HepG2 (cell line): ENCODE measurements around the gene GINS2. TPM values are rescaled to one million over a fixed set of nuclear protein-coding genes. Genes with fewer than 3 reads are reported as not detected.

Source experiments
- ARID3A ChIP-seq: IDR thresholded peaks from 2 replicates; pipeline ENCODE4 v1.6.1; 2012; ENCODE audit warnings: low read depth, low read length, improper control_type of control experiment
- CREB1 ChIP-seq, 2 experiments: fragments of 450-650 bp in 1 of 2; IDR thresholded peaks; 2 replicates each; pipeline ENCODE4 v1.6.1; 2016 to 2017; ENCODE audit warnings: control low read depth in 1 of 2, mild to moderate bottlenecking in 1 of 2, missing compliant biosample characterization in 1 of 2, missing genetic modification characterization in 1 of 2
- DNMT1 ChIP-seq: sonication (generic); formaldehyde crosslinking; IDR thresholded peaks from 2 replicates; pipeline ENCODE4 v1.5.1; 2020; ENCODE audit warnings: mild to moderate bottlenecking, missing genetic modification reagents
- E2F5 ChIP-seq: sonication (generic); formaldehyde crosslinking; conservative IDR thresholded peaks from 2 replicates; pipeline ENCODE4 v1.4.0; 2020; ENCODE audit warnings: missing genetic modification reagents
- EZH2 ChIP-seq: conservative IDR thresholded peaks from 2 replicates; pipeline ENCODE4 v1.6.1; 2012; ENCODE audit warnings: mild to moderate bottlenecking, low read depth, low read length, moderate library complexity
- FOXP1 ChIP-seq, 2 experiments: fragments of 450-650 bp in 1 of 2; IDR thresholded peaks; 2 replicates each; pipeline ENCODE4 v1.6.1; 2017 to 2018; ENCODE audit warnings: antibody characterized with exemption in 1 of 2
- GTF3A ChIP-seq: sonication (generic); formaldehyde crosslinking; conservative IDR thresholded peaks from 2 replicates; pipeline ENCODE4 v1.4.0; 2020; ENCODE audit warnings: mild to moderate bottlenecking, missing genetic modification reagents
- HNRNPL ChIP-seq: fragments of 200-400 bp; formaldehyde crosslinking; IDR thresholded peaks from 2 replicates; pipeline ENCODE4 v1.6.1; 2017; ENCODE audit warnings: mild to moderate bottlenecking, low read depth, low read length
- KAT7 ChIP-seq: IDR thresholded peaks from 2 replicates; pipeline ENCODE4 v1.6.1; 2018; ENCODE audit warnings: borderline replicate concordance, missing compliant biosample characterization
- MAF1 ChIP-seq: sonication (generic); formaldehyde crosslinking; IDR thresholded peaks from 2 replicates; pipeline ENCODE4 v1.5.0; 2020; ENCODE audit warnings: missing genetic modification reagents, borderline replicate concordance
- MTF1 ChIP-seq: sonication (generic); formaldehyde crosslinking; IDR thresholded peaks from 2 replicates; pipeline ENCODE4 v1.5.0; 2020; ENCODE audit warnings: missing genetic modification reagents
- MYNN ChIP-seq: sonication (generic); formaldehyde crosslinking; IDR thresholded peaks from 2 replicates; pipeline ENCODE4 v1.4.0; 2020; ENCODE audit warnings: mild to moderate bottlenecking, low read depth, missing genetic modification reagents
- NR2C2 ChIP-seq: sonication (generic); formaldehyde crosslinking; IDR thresholded peaks from 2 replicates; pipeline ENCODE4 v1.4.0; 2020; ENCODE audit warnings: missing genetic modification reagents, mild to moderate bottlenecking, moderate library complexity, borderline replicate concordance
- PHF8 ChIP-seq: sonication (generic); formaldehyde crosslinking; IDR thresholded peaks from 2 replicates; pipeline ENCODE4 v1.5.0; 2020; ENCODE audit warnings: missing genetic modification reagents
- RFX3 ChIP-seq: IDR thresholded peaks from 2 replicates; pipeline ENCODE4 v1.6.1; 2016; ENCODE audit warnings: missing biosample characterization, missing genetic modification reagents
- THAP11 ChIP-seq: IDR thresholded peaks from 2 replicates; pipeline ENCODE4 v1.6.1; 2016; ENCODE audit warnings: missing biosample characterization, missing genetic modification reagents
- ZKSCAN5 ChIP-seq: sonication (generic); formaldehyde crosslinking; IDR thresholded peaks from 2 replicates; pipeline ENCODE4 v1.5.1; 2020; ENCODE audit warnings: mild to moderate bottlenecking, missing genetic modification reagents
- ZNF629 ChIP-seq: sonication (generic); formaldehyde crosslinking; conservative IDR thresholded peaks from 2 replicates; pipeline ENCODE4 v1.5.0; 2020; ENCODE audit warnings: missing genetic modification reagents
- ZNF780A ChIP-seq: sonication (generic); formaldehyde crosslinking; IDR thresholded peaks from 2 replicates; pipeline ENCODE4 v1.8.0; 2022; ENCODE audit warnings: mild to moderate bottlenecking, missing genetic modification reagents, moderate library complexity
- ZNF816 ChIP-seq: sonication (generic); formaldehyde crosslinking; IDR thresholded peaks from 2 replicates; pipeline ENCODE4 v1.8.0; 2022; ENCODE audit warnings: missing genetic modification reagents, mild to moderate bottlenecking, borderline replicate concordance
- ZNF879 ChIP-seq: sonication (generic); formaldehyde crosslinking; IDR thresholded peaks from 2 replicates; pipeline ENCODE4 v1.8.1; 2023; ENCODE audit warnings: missing genetic modification reagents
- ZSCAN20 ChIP-seq: sonication (generic); formaldehyde crosslinking; IDR thresholded peaks from 2 replicates; pipeline ENCODE4 v1.4.0; 2020; ENCODE audit warnings: missing genetic modification reagents, mild to moderate bottlenecking, borderline replicate concordance
- ZSCAN29 ChIP-seq: sonication (generic); formaldehyde crosslinking; conservative IDR thresholded peaks from 2 replicates; pipeline ENCODE4 v1.4.0; 2020; ENCODE audit warnings: mild to moderate bottlenecking, missing genetic modification reagents
- polyA plus RNA-seq, 8 experiments: library from polyadenylated mRNA; depleted of rRNA in 3 of 8; stranded (reverse) in 7 of 8; unstranded in 1 of 8; fragments of >200 nt; fragmentation: Illumina TruSeq in 4 of 8; extraction: Trizol in 4 of 8; gene quantifications; 2 replicates each; pipeline versions ENCODE4 v1.2.1 to v1.2.3, GENCODE V29; 2011 to 2016; ENCODE audit warnings: low read depth in 4 of 8, missing spikeins in 1 of 8, mixed read lengths in 1 of 8; ENCODE audit not compliant: insufficient read depth in 1 of 8
- total RNA-seq, 5 experiments: library from RNA; depleted of rRNA; stranded (reverse); fragments of >200 nt; fragmentation: Illumina TruSeq; extraction: Trizol; gene quantifications; 2 replicates each; pipeline ENCODE4 v1.2.3, GENCODE V29; 2016; ENCODE audit warnings: low read depth in 1 of 5
- TF ChIP-seq, protein P1 (sequence below): sonication (generic); formaldehyde crosslinking; IDR thresholded peaks from 2 replicates; pipeline ENCODE4 v1.5.0; 2020; ENCODE audit warnings: missing genetic modification reagents, mild to moderate bottlenecking, borderline replicate concordance
- TF ChIP-seq, protein P2 (sequence below): IDR thresholded peaks from 2 replicates; pipeline ENCODE4 v1.6.1; 2016; ENCODE audit warnings: low read depth

GINS2 gene
- total and polyA plus RNA-seq, 2 of the 13 experiments (the other 11 are each of a cell fraction or from before 2014, with no cell fraction given): 10.6 to 48.3 TPM

DNA sequence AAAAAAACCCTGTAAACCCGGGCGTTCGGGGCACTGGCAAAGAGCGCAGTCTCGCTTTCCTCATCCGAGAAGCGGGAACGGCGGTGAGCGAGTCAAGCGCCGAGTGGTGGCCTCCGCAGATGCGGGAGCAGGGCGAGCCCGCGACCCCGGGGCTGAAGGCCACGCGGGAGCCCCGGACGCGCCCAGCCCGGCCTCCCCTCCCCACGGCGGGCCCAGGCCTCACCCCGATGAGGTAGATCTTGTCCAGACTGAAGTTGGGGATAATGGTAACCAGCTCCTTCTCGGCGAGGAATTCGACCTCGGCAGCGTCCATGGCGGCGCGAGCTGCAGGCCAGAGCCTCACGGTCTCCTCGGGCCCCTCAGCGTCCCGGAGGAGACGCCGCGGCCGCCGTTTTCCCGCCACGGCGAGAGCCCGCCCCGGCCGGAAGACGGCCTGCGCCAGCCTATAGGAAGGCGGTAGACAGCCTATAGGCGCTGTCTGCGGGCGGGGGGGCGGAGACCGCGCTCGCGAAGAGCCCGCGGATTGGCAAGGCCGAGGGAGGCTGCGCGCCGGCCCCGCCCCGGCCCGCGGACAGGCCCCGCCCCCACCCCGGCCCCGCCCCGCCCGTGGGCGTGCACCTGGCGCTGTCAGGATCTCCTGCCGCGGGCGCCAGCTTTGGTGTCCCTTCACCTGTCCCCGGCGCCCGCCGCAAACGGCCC is at the start of gene GINS2 (continued):
- TF ChIP-seq NR2C2 (no peak), MYNN (CRISPR knock-in tag) (no peak), MAF1 (CRISPR knock-in tag) (peak; percentile 83; the same call in 1 of the 2 replicates), PHF8 (peak; percentile 80), ZNF816 (CRISPR knock-in tag) (no peak), ZSCAN29 (0 out of 2 replicates have a peak, but pooled peaks have one; percentile 40), RFX3 (CRISPR knock-in tag) (no peak), ZKSCAN5 (no peak), GTF3A (CRISPR knock-in tag) (0 out of 2 replicates have a peak, but pooled peaks have one; percentile 37), ARID3A (no peak), EZH2 (no peak), THAP11 (peak; percentile 62), ZNF629 (peak; percentile 46; the same call in 1 of the 2 replicates), DNMT1 (CRISPR knock-in tag) (no peak), FOXP1 (IDR thresholded peaks at IDR 0.05) (no peak), FOXP1 (CRISPR knock-in tag; IDR thresholded peaks at IDR 0.05) (no peak), ZNF780A (CRISPR knock-in tag) (0 out of 2 replicates have a peak, but pooled peaks have one; percentile 27), HNRNPL (no peak), KAT7 (CRISPR knock-in tag) (no peak), ZSCAN20 (CRISPR knock-in tag) (peak; percentile 93), MTF1 (CRISPR knock-in tag) (peak; percentile 91), E2F5 (CRISPR knock-in tag) (peak; percentile 100), ZNF879 (no peak), CREB1 (IDR thresholded peaks at IDR 0.05) (0 out of 2 replicates have a peak, but pooled peaks have one; percentile 39), CREB1 (CRISPR knock-in tag; IDR thresholded peaks at IDR 0.05) (peak; percentile 50; the same call in 1 of the 2 replicates)
- TF ChIP-seq, protein P1, sequence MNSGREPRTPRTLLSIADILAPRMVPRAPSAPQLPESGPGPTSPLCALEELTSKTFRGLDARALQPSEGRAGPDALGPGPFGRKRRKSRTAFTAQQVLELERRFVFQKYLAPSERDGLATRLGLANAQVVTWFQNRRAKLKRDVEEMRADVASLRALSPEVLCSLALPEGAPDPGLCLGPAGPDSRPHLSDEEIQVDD: no peak
- TF ChIP-seq, protein P2, sequence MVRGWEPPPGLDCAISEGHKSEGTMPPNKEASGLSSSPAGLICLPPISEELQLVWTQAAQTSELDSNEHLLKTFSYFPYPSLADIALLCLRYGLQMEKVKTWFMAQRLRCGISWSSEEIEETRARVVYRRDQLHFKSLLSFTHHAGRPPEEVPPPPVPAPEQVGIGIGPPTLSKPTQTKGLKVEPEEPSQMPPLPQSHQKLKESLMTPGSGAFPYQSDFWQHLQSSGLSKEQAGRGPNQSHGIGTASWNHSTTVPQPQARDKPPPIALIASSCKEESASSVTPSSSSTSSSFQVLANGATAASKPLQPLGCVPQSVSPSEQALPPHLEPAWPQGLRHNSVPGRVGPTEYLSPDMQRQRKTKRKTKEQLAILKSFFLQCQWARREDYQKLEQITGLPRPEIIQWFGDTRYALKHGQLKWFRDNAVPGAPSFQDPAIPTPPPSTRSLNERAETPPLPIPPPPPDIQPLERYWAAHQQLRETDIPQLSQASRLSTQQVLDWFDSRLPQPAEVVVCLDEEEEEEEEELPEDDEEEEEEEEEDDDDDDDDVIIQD (CRISPR knock-in tag): no peak
